K562 (cell line): ENCODE measurements around the gene HAT1. TPM values are rescaled to one million over a fixed set of nuclear protein-coding genes. Genes with fewer than 3 reads are reported as not detected.

Experiments used
- ARID4B ChIP-seq: sonication (generic); formaldehyde crosslinking; IDR thresholded peaks from 2 replicates; pipeline ENCODE4 v1.8.0; 2022; ENCODE audit warnings: mild to moderate bottlenecking, missing genetic modification reagents
- BACH1 ChIP-seq: fragments of 200-800 bp; sonication (Bioruptor generic); IDR thresholded peaks from 2 replicates; pipeline ENCODE4 v1.6.1; 2016; ENCODE audit warnings: missing genetic modification characterization, missing compliant biosample characterization
- CBFA2T3 ChIP-seq: fragments of 450-650 bp; IDR thresholded peaks from 2 replicates; pipeline ENCODE4 v1.6.1; 2017
- DACH1 ChIP-seq: fragments of 450-650 bp; IDR thresholded peaks from 2 replicates; pipeline ENCODE4 v1.6.1; 2018; ENCODE audit not compliant: partially characterized antibody
- ETV5 ChIP-seq: sonication (generic); formaldehyde crosslinking; IDR thresholded peaks from 2 replicates; pipeline ENCODE4 v1.4.0; 2020; ENCODE audit warnings: low read depth, mild to moderate bottlenecking, missing genetic modification reagents
- ETV6 ChIP-seq, 3 experiments: fragments of 150-350 bp in 1 of 3; sonication (generic) in 1 of 3; formaldehyde crosslinking in 1 of 3; IDR thresholded peaks; 2 replicates each; pipeline versions ENCODE4 v1.6.1 to v1.8.0; 2014 to 2022; ENCODE audit warnings: borderline replicate concordance in 2 of 3, low read depth in 2 of 3, antibody characterized with exemption in 1 of 3, low read length in 1 of 3, mild to moderate bottlenecking in 1 of 3, missing genetic modification reagents in 1 of 3
- FOXK2 ChIP-seq, 2 experiments: fragments of 450-650 bp; IDR thresholded peaks in 1 of 2; conservative IDR thresholded peaks in 1 of 2; 2 replicates each; pipeline ENCODE4 v1.6.1; 2016; ENCODE audit warnings: low read depth in 2 of 2, mild to moderate bottlenecking in 1 of 2
- HDGF ChIP-seq: fragments of 450-650 bp; IDR thresholded peaks from 2 replicates; pipeline ENCODE4 v1.6.1; 2016
- HMBOX1 ChIP-seq: sonication (generic); IDR thresholded peaks from 2 replicates; pipeline ENCODE4 v1.6.1; 2016
- RCOR1 ChIP-seq, 2 experiments: IDR thresholded peaks; 2 replicates each; pipeline ENCODE4 v1.6.1; 2012; ENCODE audit warnings: low read depth in 2 of 2, low read length in 2 of 2, borderline replicate concordance in 1 of 2, improper control_type of control experiment in 1 of 2
- SMAD2 ChIP-seq: fragments of 150-350 bp; IDR thresholded peaks from 2 replicates; pipeline ENCODE4 v1.6.1; 2014; ENCODE audit warnings: low read depth, mild to moderate bottlenecking, low read length
- SP1 ChIP-seq: sonication (generic); formaldehyde crosslinking; IDR thresholded peaks from 2 replicates; pipeline ENCODE4 v1.8.1; 2022; ENCODE audit warnings: mild to moderate bottlenecking, missing genetic modification reagents
- TCFL5 ChIP-seq: fragments of 250-450 bp; sonication (Bioruptor Pico); conservative IDR thresholded peaks from 2 replicates; pipeline ENCODE4 v1.6.1; 2021; ENCODE audit warnings: mild to moderate bottlenecking, moderate library complexity, matching md5 sums
- TOE1 ChIP-seq, 2 experiments: fragments of 450-650 bp in 1 of 2; sonication (generic) in 1 of 2; formaldehyde crosslinking in 1 of 2; IDR thresholded peaks; 2 replicates each; pipeline versions ENCODE4 v1.7.1 to v1.8.0; 2016 to 2022; ENCODE audit warnings: borderline replicate concordance in 2 of 2, mild to moderate bottlenecking in 2 of 2, antibody characterized with exemption in 1 of 2, inconsistent platforms in 1 of 2, low read depth in 1 of 2, missing genetic modification reagents in 1 of 2, moderate library complexity in 1 of 2
- USF2 ChIP-seq: sonication (generic); formaldehyde crosslinking; IDR thresholded peaks from 2 replicates; pipeline ENCODE4 v1.5.0; 2020; ENCODE audit warnings: missing genetic modification reagents
- ZFX ChIP-seq: sonication (generic); formaldehyde crosslinking; IDR thresholded peaks from 2 replicates; pipeline ENCODE4 v1.8.0; 2022; ENCODE audit warnings: mild to moderate bottlenecking, missing genetic modification reagents, moderate library complexity
- ZNF395 ChIP-seq: fragments of 200-800 bp; sonication (Bioruptor generic); IDR thresholded peaks from 2 replicates; pipeline ENCODE4 v1.6.1; 2017; ENCODE audit warnings: missing genetic modification characterization, missing compliant biosample characterization
- ZNF589 ChIP-seq: fragments of 200-800 bp; sonication (Bioruptor generic); IDR thresholded peaks from 2 replicates; pipeline ENCODE4 v1.6.1; 2016; ENCODE audit warnings: low read depth, missing genetic modification characterization, missing compliant biosample characterization
- ZNF764 ChIP-seq: fragments of 250-450 bp; sonication (Bioruptor Pico); IDR thresholded peaks from 2 replicates; pipeline ENCODE4 v1.4.0; 2020; ENCODE audit warnings: low read depth, mild to moderate bottlenecking, moderate library complexity
- polyA plus RNA-seq, 8 experiments: library from polyadenylated mRNA; depleted of rRNA in 4 of 8; stranded (reverse) in 5 of 8; unstranded in 3 of 8; fragments of >200 nt; fragmentation: Nextera tagmentation in 2 of 8; fragmentation: Illumina TruSeq in 1 of 8; extraction: Ambion mirVana in 2 of 8; extraction: Trizol in 1 of 8; gene quantifications; 2 replicates each; pipeline versions ENCODE4 v1.2.1 to v1.2.3, GENCODE V29; 2011 to 2014; ENCODE audit warnings: inconsistent platforms in 1 of 8, missing spikeins in 1 of 8
- total RNA-seq, 7 experiments: library from RNA; depleted of rRNA in 6 of 7; stranded (reverse); fragments of >200 nt in 6 of 7; fragmentation: Illumina TruSeq in 2 of 7; extraction: Trizol in 2 of 7; gene quantifications; 2 replicates each; pipeline versions ENCODE4 v1.2.1 to v1.2.3, GENCODE V29; 2011 to 2021; ENCODE audit warnings: low replicate concordance in 1 of 7

The HAT1 gene
- total and polyA plus RNA-seq, 9 of the 15 experiments (the other 6 are each of a cell fraction or from before 2014, with no cell fraction given): 125 to 384 (median 244) TPM

GRCh38 chr2:171894612-171894947 lies 27.7 kb upstream of the HAT1 start (continued):
- no peak for TF ChIP-seq ZNF764 (CRISPR knock-in tag)
- peak; percentile 17; the same call in 1 of the 2 replicates for TF ChIP-seq SP1 (CRISPR knock-in tag)
- no peak; the same call in 1 of the 2 replicates for TF ChIP-seq ARID4B
- no peak for TF ChIP-seq CBFA2T3
- TF ChIP-seq ZNF589: no peak
- no peak for TF ChIP-seq HMBOX1
- TF ChIP-seq ZNF395 (CRISPR knock-in tag): 0 out of 2 replicates have a peak, but pooled peaks have one; percentile 16
- TF ChIP-seq RCOR1 (IDR thresholded peaks at IDR 0.05; ENCODE audit: borderline replicate concordance in 1 of 2, low read depth in 2 of 2, low read length in 2 of 2): 0 out of 4 replicates have a peak, but pooled peaks of 1 of the 2 experiments have one; percentile 1
- TF ChIP-seq USF2 (CRISPR knock-in tag): no peak
- no peak for TF ChIP-seq ETV5 (CRISPR knock-in tag)
- no peak for TF ChIP-seq BACH1 (tag)
- no peak for TF ChIP-seq ETV6 (IDR thresholded peaks at IDR 0.05; ENCODE audit: borderline replicate concordance in 1 of 2, low read depth in 2 of 2, low read length in 1 of 2)
- TF ChIP-seq ETV6 (CRISPR knock-in tag; IDR thresholded peaks at IDR 0.05; ENCODE audit: borderline replicate concordance): no peak
- TF ChIP-seq SMAD2: no peak
- peak; percentile 58; the same call in 1 of the 2 replicates for TF ChIP-seq ZFX
- TF ChIP-seq FOXK2 (conservative IDR thresholded peaks at IDR 0.05 in 1 of 2, IDR thresholded peaks at IDR 0.05 in 1 of 2; ENCODE audit: low read depth in 2 of 2): peak in 1 of 2 experiments; percentile 7; a peak in 1 of 4 replicates
- TF ChIP-seq DACH1: peak; percentile 4
- TF ChIP-seq TCFL5 (CRISPR knock-in tag): no peak
- TF ChIP-seq HDGF: no peak
- TF ChIP-seq TOE1 (IDR thresholded peaks at IDR 0.05; ENCODE audit: borderline replicate concordance): peak; percentile 21; the same call in 1 of the 2 replicates
- no peak for TF ChIP-seq TOE1 (CRISPR knock-in tag; IDR thresholded peaks at IDR 0.05; ENCODE audit: borderline replicate concordance, low read depth)
